ENCODE results near the gene CNDP1.

CNDP1 gene

GRCh38 chr18:74488864-74489263 lies 45.4 kb upstream of the CNDP1 start:
- Histone ChIP-seq H3K9ac (ENCODE audit: low read depth, low read length) (no peak overlapping the region), H3K4me2 (ENCODE audit: insufficient read depth, low read length) (no peak overlapping the region), H3K4me1 (ENCODE audit: insufficient read depth, low read length) (0 out of 2 replicates have a peak, but pooled peaks cover 3% of the 10 kb centered on the region), H3K27ac (ENCODE audit: low read length) (no peak overlapping the region), H3K9me3 (ENCODE audit: insufficient read depth, low read length, severe bottlenecking) (no peaks in the 10 kb centered on the region), H2AFZ (ENCODE audit: low read depth, low read length) (no peak overlapping the region), H4K20me1 (ENCODE audit: insufficient read depth, low read length) (no peaks in the 10 kb centered on the region), H3K79me2 (ENCODE audit: insufficient read depth, low read length) (no peaks in the 10 kb centered on the region), H3K4me3 (ENCODE audit: low read depth in 1 of 2, low read length in 2 of 2) (no peak overlapping the region), H3K36me3 (ENCODE audit: insufficient read depth, low read length) (no peaks in the 10 kb centered on the region), H3K27me3 (ENCODE audit: insufficient read depth, low read length, poor library complexity) (peaks cover 29% of the 10 kb centered on the region)
- ATAC-seq (ENCODE audit: insufficient read depth, low read depth), result no peak
- DNase-seq, result no peak
- TF ChIP-seq CTCF (IDR thresholded peaks at IDR 0.05; ENCODE audit: borderline replicate concordance, extremely low read depth, low read length, poor library complexity, severe bottlenecking), result no peak

GRCh38 chr18:74489676-74490075 lies 44.6 kb upstream of the CNDP1 start:
- DNase-seq (no peak), ATAC-seq (ENCODE audit: insufficient read depth, low read depth) (no peak)
- no peak overlapping the region for H3K4me3 ChIP-seq (ENCODE audit: low read depth in 1 of 2, low read length in 2 of 2)
- H3K9ac ChIP-seq (ENCODE audit: low read depth, low read length), result no peak overlapping the region
- H2AFZ ChIP-seq (ENCODE audit: low read depth, low read length), result no peak overlapping the region
- no peak overlapping the region for H3K4me2 ChIP-seq (ENCODE audit: insufficient read depth, low read length)
- H3K4me1 ChIP-seq (ENCODE audit: insufficient read depth, low read length), result 0 out of 2 replicates have a peak, but pooled peaks cover under 1% of the 10 kb centered on the region
- H4K20me1 ChIP-seq (ENCODE audit: insufficient read depth, low read length), result no peaks in the 10 kb centered on the region
- no peak overlapping the region for H3K27ac ChIP-seq (ENCODE audit: low read length)
- no peaks in the 10 kb centered on the region for H3K9me3 ChIP-seq (ENCODE audit: insufficient read depth, low read length, severe bottlenecking)
- no peak for TF ChIP-seq EZH2 (IDR thresholded peaks at IDR 0.05; ENCODE audit: borderline replicate concordance, low read depth, low read length, severe bottlenecking)
- TF ChIP-seq CTCF (IDR thresholded peaks at IDR 0.05; ENCODE audit: borderline replicate concordance, extremely low read depth, low read length, poor library complexity, severe bottlenecking), result no peak
- peaks cover 29% of the 10 kb centered on the region for H3K27me3 ChIP-seq (ENCODE audit: insufficient read depth, low read length, poor library complexity)
- no peaks in the 10 kb centered on the region for H3K36me3 ChIP-seq (ENCODE audit: insufficient read depth, low read length)
- no peaks in the 10 kb centered on the region for H3K79me2 ChIP-seq (ENCODE audit: insufficient read depth, low read length)

GRCh38 chr18:74492259-74492658 lies 42.0 kb upstream of the CNDP1 start:
- H3K9ac ChIP-seq (ENCODE audit: low read depth, low read length), result no peak overlapping the region
- peaks cover 13% of the 10 kb centered on the region for H3K4me1 ChIP-seq (ENCODE audit: insufficient read depth, low read length)
- no peak overlapping the region for H2AFZ ChIP-seq (ENCODE audit: low read depth, low read length)
- H3K27me3 ChIP-seq (ENCODE audit: insufficient read depth, low read length, poor library complexity), result peaks cover 22% of the 10 kb centered on the region
- no peaks in the 10 kb centered on the region for H4K20me1 ChIP-seq (ENCODE audit: insufficient read depth, low read length)
- peaks cover 11% of the 10 kb centered on the region for H3K79me2 ChIP-seq (ENCODE audit: insufficient read depth, low read length)
- H3K27ac ChIP-seq (ENCODE audit: low read length), result no peak overlapping the region
- ATAC-seq (ENCODE audit: insufficient read depth, low read depth) (no peak), DNase-seq (no peak)
- no peak overlapping the region for H3K4me3 ChIP-seq (ENCODE audit: low read depth in 1 of 2, low read length in 2 of 2)
- TF ChIP-seq EZH2 (IDR thresholded peaks at IDR 0.05; ENCODE audit: borderline replicate concordance, low read depth, low read length, severe bottlenecking), result no peak
- no peak for TF ChIP-seq CTCF (IDR thresholded peaks at IDR 0.05; ENCODE audit: borderline replicate concordance, extremely low read depth, low read length, poor library complexity, severe bottlenecking)
- peaks cover 3% of the 10 kb centered on the region; the same call in 1 of the 2 replicates for H3K36me3 ChIP-seq (ENCODE audit: insufficient read depth, low read length)
- H3K9me3 ChIP-seq (ENCODE audit: insufficient read depth, low read length, severe bottlenecking), result no peaks in the 10 kb centered on the region
- no peak overlapping the region for H3K4me2 ChIP-seq (ENCODE audit: insufficient read depth, low read length)

- Histone ChIP-seq H3K9me3 (ENCODE audit: insufficient read depth, low read length, severe bottlenecking) (no peaks in the 10 kb centered on the region), H3K27ac (ENCODE audit: low read length) (no peak overlapping the region), H3K9ac (ENCODE audit: low read depth, low read length) (no peak overlapping the region), H4K20me1 (ENCODE audit: insufficient read depth, low read length) (no peaks in the 10 kb centered on the region), H3K4me1 (ENCODE audit: insufficient read depth, low read length) (peaks cover 27% of the 10 kb centered on the region), H3K4me2 (ENCODE audit: insufficient read depth, low read length) (no peak overlapping the region), H3K79me2 (ENCODE audit: insufficient read depth, low read length) (peaks cover 26% of the 10 kb centered on the region), H3K36me3 (ENCODE audit: insufficient read depth, low read length) (peaks cover 12% of the 10 kb centered on the region; the same call in 1 of the 2 replicates), H3K4me3 (ENCODE audit: low read depth in 1 of 2, low read length in 2 of 2) (no peak overlapping the region), H3K27me3 (ENCODE audit: insufficient read depth, low read length, poor library complexity) (peaks cover 22% of the 10 kb centered on the region), H2AFZ (ENCODE audit: low read depth, low read length) (no peak overlapping the region)
- TF ChIP-seq EZH2 (IDR thresholded peaks at IDR 0.05; ENCODE audit: borderline replicate concordance, low read depth, low read length, severe bottlenecking), result no peak
- peak; percentile 73 for TF ChIP-seq CTCF (IDR thresholded peaks at IDR 0.05; ENCODE audit: borderline replicate concordance, extremely low read depth, low read length, poor library complexity, severe bottlenecking)
- ATAC-seq (ENCODE audit: insufficient read depth, low read depth) (0 out of 3 replicates have a peak, but pooled peaks have one; percentile 13), DNase-seq (peak; percentile 45)
Observed at GRCh38 chr18:74493689-74494088, 40.6 kb upstream of the CNDP1 start.
